ENCODE results near the gene PFDN6. TPM values are rescaled to one million over a fixed set of nuclear protein-coding genes. Genes with fewer than 3 reads are reported as not detected.
A peak's percentile ranks its signal among the peaks of the same experiment; 100 is the strongest.

Gene PFDN6
- polyA plus RNA-seq, 3 donors = 26.0 to 36.2 (median 28.4) TPM

GRCh38 chr6:33251395-33252012 lies 37.9 kb upstream of the PFDN6 start:
- peaks cover 4 to 8% (median 6%) of the 10 kb centered on the region in 3 donors for H3K27me3 Mint-ChIP-seq (ENCODE audit: low read depth in 3 of 3)
- H3K36me3 Mint-ChIP-seq = peaks cover 21 to 28% of the 10 kb centered on the region in 2 donors
- Histone ChIP-seq H3K9me3 (replicated peaks in 1 of 2; ENCODE audit: control insufficient read depth in 1 of 2, insufficient read depth in 1 of 2, low read length in 2 of 2) (no peaks in the 10 kb centered on the region), H3K4me2 (replicated peaks; ENCODE audit: extremely low read depth, low read length, poor library complexity, severe bottlenecking) (no peak overlapping the region), H3K27me3 (ENCODE audit: control insufficient read depth in 2 of 2, insufficient read depth in 2 of 2, low read length in 2 of 2) (no peaks in the 10 kb centered on the region), H3K4me1 (ENCODE audit: control insufficient read depth in 1 of 2, insufficient read depth in 2 of 2, low read length in 2 of 2) (peaks cover 24 to 29% of the 10 kb centered on the region in 2 donors), H3K4me3 (replicated peaks in 1 of 3; ENCODE audit: low read depth in 2 of 3, low read length in 3 of 3) (no peak overlapping the region), H2AFZ (ENCODE audit: insufficient read depth, low read depth, low read length, poor library complexity, severe bottlenecking) (no peak overlapping the region), H4K20me1 (ENCODE audit: insufficient read depth, low read length) (no peaks in the 10 kb centered on the region), H3K27ac (ENCODE audit: low read depth in 1 of 2, low read length in 2 of 2) (no peak overlapping the region), H3K9ac (ENCODE audit: insufficient read depth, low read length, poor library complexity, severe bottlenecking) (no peak overlapping the region), H3K79me2 (ENCODE audit: insufficient read depth, low read length) (peaks cover 4% of the 10 kb centered on the region), H3K36me3 (replicated peaks in 1 of 2; ENCODE audit: control insufficient read depth in 1 of 2, insufficient read depth in 2 of 2, low read length in 2 of 2) (peaks cover 13 to 21% of the 10 kb centered on the region in 2 donors)
- peak overlapping the region in 2 of 7 donors; percentile 45 to 47 for H3K27ac Mint-ChIP-seq
- no peaks in the 10 kb centered on the region for H3K9me3 Mint-ChIP-seq
- peaks cover 32% of the 10 kb centered on the region for H3K4me1 Mint-ChIP-seq
- no peak for DNase-seq
- intact Hi-C loops (cut with micrococcal nuclease) = no loop called here
- WGBS (ENCODE audit: insufficient coverage) = 87% methylated on average over 6 of the region's 6 CpGs
- no peak for TF ChIP-seq CTCF (IDR thresholded peaks at IDR 0.05)
- H3K4me3 Mint-ChIP-seq = peak overlapping the region in 1 of 2 donors; percentile 46

- intact Hi-C loops (cut with micrococcal nuclease) = no loop called here
- no peaks in the 10 kb centered on the region for H3K9me3 Mint-ChIP-seq
- no peak overlapping the region for H3K4me2 ChIP-seq (replicated peaks; ENCODE audit: extremely low read depth, low read length, poor library complexity, severe bottlenecking)
- no peaks in the 10 kb centered on the region for H4K20me1 ChIP-seq (ENCODE audit: insufficient read depth, low read length)
- no peak overlapping the region for H3K9ac ChIP-seq (ENCODE audit: insufficient read depth, low read length, poor library complexity, severe bottlenecking)
- H3K4me1 Mint-ChIP-seq = peaks cover 31% of the 10 kb centered on the region
- H3K27ac ChIP-seq (ENCODE audit: low read depth in 1 of 2, low read length in 2 of 2) = no peak overlapping the region
- H3K4me1 ChIP-seq (ENCODE audit: control insufficient read depth in 1 of 2, insufficient read depth in 2 of 2, low read length in 2 of 2) = peaks cover 23 to 28% of the 10 kb centered on the region in 2 donors
- H3K9me3 ChIP-seq (replicated peaks in 1 of 2; ENCODE audit: control insufficient read depth in 1 of 2, insufficient read depth in 1 of 2, low read length in 2 of 2) = no peaks in the 10 kb centered on the region
- DNase-seq = no peak
- H3K27me3 Mint-ChIP-seq (ENCODE audit: low read depth in 3 of 3) = peaks cover under 1 to 3% (median 2%) of the 10 kb centered on the region in 3 donors
- H3K27ac Mint-ChIP-seq = no peak overlapping the region
- H3K36me3 Mint-ChIP-seq = peaks cover 23 to 36% of the 10 kb centered on the region in 2 donors
- peaks cover 4% of the 10 kb centered on the region for H3K79me2 ChIP-seq (ENCODE audit: insufficient read depth, low read length)
- H3K27me3 ChIP-seq (ENCODE audit: control insufficient read depth in 2 of 2, insufficient read depth in 2 of 2, low read length in 2 of 2) = no peaks in the 10 kb centered on the region
- peaks cover 19 to 29% of the 10 kb centered on the region in 2 donors for H3K36me3 ChIP-seq (replicated peaks in 1 of 2; ENCODE audit: control insufficient read depth in 1 of 2, insufficient read depth in 2 of 2, low read length in 2 of 2)
- H3K4me3 Mint-ChIP-seq = no peak overlapping the region
- H3K4me3 ChIP-seq (replicated peaks in 1 of 3; ENCODE audit: low read depth in 2 of 3, low read length in 3 of 3) = no peak overlapping the region
- no peak overlapping the region for H2AFZ ChIP-seq (ENCODE audit: insufficient read depth, low read depth, low read length, poor library complexity, severe bottlenecking)
- no peak for TF ChIP-seq CTCF (IDR thresholded peaks at IDR 0.05)
Observed at GRCh38 chr6:33252759-33253158, 36.6 kb upstream of the PFDN6 start.
